ENCODE data around the gene FAM83C.

DNA sequence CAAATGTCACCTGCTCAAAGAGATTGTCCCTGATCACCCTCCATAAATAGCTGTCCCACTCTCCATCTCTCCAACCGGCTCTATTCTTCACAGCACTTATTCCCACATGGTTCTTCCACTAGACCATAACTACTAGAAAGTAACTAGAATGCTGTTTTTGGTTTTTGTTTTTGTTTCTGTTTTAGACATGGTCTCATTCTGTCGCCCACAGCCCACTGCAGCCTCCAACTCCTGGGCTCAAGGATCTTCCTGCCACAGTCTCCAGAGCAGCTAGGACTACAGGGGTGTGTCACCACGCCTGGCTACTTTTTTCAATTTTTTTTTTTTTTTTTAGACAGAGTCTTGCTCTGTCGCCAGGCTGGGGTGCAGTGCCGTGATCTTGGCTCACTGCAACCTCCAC is 53.5 kb downstream of the FAM83C start:
- TF ChIP-seq, protein P1, sequence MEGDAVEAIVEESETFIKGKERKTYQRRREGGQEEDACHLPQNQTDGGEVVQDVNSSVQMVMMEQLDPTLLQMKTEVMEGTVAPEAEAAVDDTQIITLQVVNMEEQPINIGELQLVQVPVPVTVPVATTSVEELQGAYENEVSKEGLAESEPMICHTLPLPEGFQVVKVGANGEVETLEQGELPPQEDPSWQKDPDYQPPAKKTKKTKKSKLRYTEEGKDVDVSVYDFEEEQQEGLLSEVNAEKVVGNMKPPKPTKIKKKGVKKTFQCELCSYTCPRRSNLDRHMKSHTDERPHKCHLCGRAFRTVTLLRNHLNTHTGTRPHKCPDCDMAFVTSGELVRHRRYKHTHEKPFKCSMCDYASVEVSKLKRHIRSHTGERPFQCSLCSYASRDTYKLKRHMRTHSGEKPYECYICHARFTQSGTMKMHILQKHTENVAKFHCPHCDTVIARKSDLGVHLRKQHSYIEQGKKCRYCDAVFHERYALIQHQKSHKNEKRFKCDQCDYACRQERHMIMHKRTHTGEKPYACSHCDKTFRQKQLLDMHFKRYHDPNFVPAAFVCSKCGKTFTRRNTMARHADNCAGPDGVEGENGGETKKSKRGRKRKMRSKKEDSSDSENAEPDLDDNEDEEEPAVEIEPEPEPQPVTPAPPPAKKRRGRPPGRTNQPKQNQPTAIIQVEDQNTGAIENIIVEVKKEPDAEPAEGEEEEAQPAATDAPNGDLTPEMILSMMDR (IDR thresholded peaks at IDR 0.05; ENCODE audit: low read depth, low read length) = no peak
- TF ChIP-seq EZH2phosphoT487 (IDR thresholded peaks at IDR 0.05; ENCODE audit: low read depth) = no peak

All from OCI-LY3 (cell line).